ENCODE measurements around the gene PPP1CB. TPM values are rescaled to one million over a fixed set of nuclear protein-coding genes. Genes with fewer than 3 reads are reported as not detected.
A peak's percentile ranks its signal among the peaks of the same experiment; 100 is the strongest.

PPP1CB gene
- total RNA-seq, 2 donors from 2014 or later: 63.3 to 139 TPM

GRCh38 chr2:28705751-28706440 is 45.7 kb upstream of the PPP1CB start:
- 91% methylated on average over 4 of the region's 4 CpGs for WGBS, 2 donors
- intact Hi-C loops (cut with DNase I): no loop called here
- no peaks in the 10 kb centered on the region for H3K36me3 ChIP-seq (replicated peaks in 1 of 2; ENCODE audit: insufficient read depth in 1 of 2, low read depth in 2 of 2)
- no peaks in the 10 kb centered on the region for H3K27me3 ChIP-seq
- DNase-seq (no peak), ATAC-seq (no peak)
- H3K4me3 ChIP-seq: no peak overlapping the region
- no peaks in the 10 kb centered on the region for H3K9me3 ChIP-seq
- TF ChIP-seq POLR2A (IDR thresholded peaks at IDR 0.05) (no peak), CTCF (IDR thresholded peaks at IDR 0.05) (no peak)
- H3K4me1 ChIP-seq: peaks cover 23% of the 10 kb centered on the region
- no peak overlapping the region for H3K27ac ChIP-seq

GRCh38 chr2:28707592-28707991 is 44.0 kb upstream of the PPP1CB start:
- intact Hi-C loops (cut with DNase I): no loop called here
- Histone ChIP-seq H3K4me1 (peaks cover 14% of the 10 kb centered on the region), H3K36me3 (replicated peaks in 1 of 2; ENCODE audit: insufficient read depth in 1 of 2, low read depth in 2 of 2) (no peaks in the 10 kb centered on the region), H3K9me3 (no peaks in the 10 kb centered on the region), H3K27me3 (no peaks in the 10 kb centered on the region), H3K4me3 (no peak overlapping the region), H3K27ac (no peak overlapping the region)
- ATAC-seq (no peak), DNase-seq (no peak)
- WGBS, 2 donors: 56 to 67% methylated on average over 1 of the region's 1 CpG
- TF ChIP-seq CTCF (IDR thresholded peaks at IDR 0.05) (no peak), POLR2A (IDR thresholded peaks at IDR 0.05) (no peak)

- ATAC-seq (peak; percentile 59), DNase-seq (peak in 3 of 4 donors; percentile 20 to 25 (median 22))
- Histone ChIP-seq H3K4me1 (peaks cover 8% of the 10 kb centered on the region), H3K27me3 (no peaks in the 10 kb centered on the region), H3K36me3 (replicated peaks in 1 of 2; ENCODE audit: insufficient read depth in 1 of 2, low read depth in 2 of 2) (no peaks in the 10 kb centered on the region), H3K4me3 (no peak overlapping the region), H3K27ac (peak overlapping the region in 1 of 4 donors; percentile 50), H3K9me3 (no peaks in the 10 kb centered on the region)
- no peak for TF ChIP-seq POLR2A (IDR thresholded peaks at IDR 0.05)
- TF ChIP-seq CTCF (IDR thresholded peaks at IDR 0.05): no peak
- intact Hi-C loops (cut with DNase I): no loop called here
- 58 to 68% methylated on average over 8 of the region's 8 CpGs for WGBS, 2 donors
Measured at GRCh38 chr2:28709101-28709500, 42.5 kb upstream of the PPP1CB start.

GRCh38 chr2:28710545-28710944 is 41.1 kb upstream of the PPP1CB start:
- DNase-seq (no peak), ATAC-seq (no peak)
- H3K36me3 ChIP-seq (replicated peaks in 1 of 2; ENCODE audit: insufficient read depth in 1 of 2, low read depth in 2 of 2): no peaks in the 10 kb centered on the region
- H3K27ac ChIP-seq: no peak overlapping the region
- no peaks in the 10 kb centered on the region for H3K9me3 ChIP-seq
- H3K4me1 ChIP-seq: peaks cover 10% of the 10 kb centered on the region
- no peak for TF ChIP-seq CTCF (IDR thresholded peaks at IDR 0.05)
- no peak for TF ChIP-seq POLR2A (IDR thresholded peaks at IDR 0.05)
- intact Hi-C loops (cut with DNase I): no loop called here
- no peak overlapping the region for H3K4me3 ChIP-seq
- no peaks in the 10 kb centered on the region for H3K27me3 ChIP-seq
- 93 to 95% methylated on average over 4 of the region's 4 CpGs for WGBS, 2 donors
